Inferior parietal cortex (tissue), 1 donor: ENCODE measurements around the gene RTKN.
A peak's percentile ranks its signal among the peaks of the same experiment; 100 is the strongest.
"Not testable (repeated sequence)": the region's sequence is repeated elsewhere in the genome, so short reads cannot be mapped to it uniquely, and the experiment has no call there.

Experiments used
- DNase-seq: peaks from one replicate; pipeline ENCODE4 v3.0.0-alpha.2; 2016; ENCODE audit errors: extremely low spot score

RTKN gene, protein sequence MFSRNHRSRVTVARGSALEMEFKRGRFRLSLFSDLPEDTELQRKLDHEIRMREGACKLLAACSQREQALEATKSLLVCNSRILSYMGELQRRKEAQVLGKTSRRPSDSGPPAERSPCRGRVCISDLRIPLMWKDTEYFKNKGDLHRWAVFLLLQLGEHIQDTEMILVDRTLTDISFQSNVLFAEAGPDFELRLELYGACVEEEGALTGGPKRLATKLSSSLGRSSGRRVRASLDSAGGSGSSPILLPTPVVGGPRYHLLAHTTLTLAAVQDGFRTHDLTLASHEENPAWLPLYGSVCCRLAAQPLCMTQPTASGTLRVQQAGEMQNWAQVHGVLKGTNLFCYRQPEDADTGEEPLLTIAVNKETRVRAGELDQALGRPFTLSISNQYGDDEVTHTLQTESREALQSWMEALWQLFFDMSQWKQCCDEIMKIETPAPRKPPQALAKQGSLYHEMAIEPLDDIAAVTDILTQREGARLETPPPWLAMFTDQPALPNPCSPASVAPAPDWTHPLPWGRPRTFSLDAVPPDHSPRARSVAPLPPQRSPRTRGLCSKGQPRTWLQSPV

DNA sequence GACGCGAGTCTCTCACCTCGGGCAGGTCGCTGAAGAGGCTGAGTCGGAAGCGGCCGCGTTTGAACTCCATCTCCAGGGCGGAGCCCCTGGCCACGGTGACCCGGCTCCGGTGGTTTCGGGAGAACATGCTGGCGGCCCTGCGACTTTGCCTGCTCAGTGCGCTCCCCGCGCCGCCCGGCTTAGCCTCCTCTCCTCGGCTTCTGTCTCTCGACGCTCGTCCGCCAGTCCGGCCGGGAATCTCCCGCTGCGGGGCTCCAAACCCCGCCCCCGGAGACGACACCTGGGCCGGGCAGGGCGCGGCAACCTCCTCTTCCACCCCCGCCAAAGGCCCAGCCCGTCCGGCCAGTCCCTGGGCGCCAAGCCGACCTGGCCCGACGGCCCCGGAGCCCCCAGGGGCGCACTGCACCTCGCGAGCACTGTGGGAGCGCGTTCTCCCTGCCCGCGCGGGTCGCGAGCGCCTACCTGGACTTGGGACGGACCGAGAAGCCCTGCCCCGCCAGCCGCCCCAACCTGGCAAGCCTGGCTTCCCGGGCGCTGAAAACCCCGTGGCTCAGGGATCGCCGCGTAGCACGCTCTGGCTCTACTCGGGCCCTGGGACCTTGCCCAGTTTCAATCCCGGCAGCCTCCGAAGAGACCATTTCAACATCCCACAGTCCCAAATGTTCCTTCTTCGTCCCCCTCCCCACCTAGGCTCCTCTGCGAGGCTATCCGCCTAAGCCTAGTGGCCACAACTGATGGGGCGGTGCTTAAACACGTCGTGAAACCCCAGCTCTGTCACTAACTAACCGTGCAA is at the start of gene RTKN:
Gene RTKN, minus strand, starts transcription at position 248 of the 793 bp plus-strand sequence. Its CDS starts 121 bp downstream, at position 127.
- no peak for DNase-seq

DNA sequence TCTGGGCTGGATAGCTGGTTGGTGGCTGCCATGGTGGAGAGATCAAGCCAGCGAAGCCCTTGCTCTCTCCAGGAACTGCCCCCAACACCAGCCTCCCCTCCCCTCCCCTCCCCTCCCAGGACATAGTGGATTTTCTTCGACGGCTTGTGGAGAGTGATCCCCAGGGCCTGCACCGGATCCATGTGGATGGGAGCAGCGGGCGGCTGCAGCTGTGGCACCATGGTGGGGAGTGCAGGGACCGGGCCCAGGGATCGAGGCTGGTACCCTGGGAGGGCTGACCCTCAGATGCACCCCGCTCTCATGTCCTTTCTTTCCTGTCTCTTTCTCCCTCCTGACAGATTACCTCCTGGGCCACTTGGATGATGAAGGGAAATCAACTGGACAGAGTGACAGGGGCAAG is 48.2 kb upstream of the RTKN start:
- no peak for DNase-seq

DNA sequence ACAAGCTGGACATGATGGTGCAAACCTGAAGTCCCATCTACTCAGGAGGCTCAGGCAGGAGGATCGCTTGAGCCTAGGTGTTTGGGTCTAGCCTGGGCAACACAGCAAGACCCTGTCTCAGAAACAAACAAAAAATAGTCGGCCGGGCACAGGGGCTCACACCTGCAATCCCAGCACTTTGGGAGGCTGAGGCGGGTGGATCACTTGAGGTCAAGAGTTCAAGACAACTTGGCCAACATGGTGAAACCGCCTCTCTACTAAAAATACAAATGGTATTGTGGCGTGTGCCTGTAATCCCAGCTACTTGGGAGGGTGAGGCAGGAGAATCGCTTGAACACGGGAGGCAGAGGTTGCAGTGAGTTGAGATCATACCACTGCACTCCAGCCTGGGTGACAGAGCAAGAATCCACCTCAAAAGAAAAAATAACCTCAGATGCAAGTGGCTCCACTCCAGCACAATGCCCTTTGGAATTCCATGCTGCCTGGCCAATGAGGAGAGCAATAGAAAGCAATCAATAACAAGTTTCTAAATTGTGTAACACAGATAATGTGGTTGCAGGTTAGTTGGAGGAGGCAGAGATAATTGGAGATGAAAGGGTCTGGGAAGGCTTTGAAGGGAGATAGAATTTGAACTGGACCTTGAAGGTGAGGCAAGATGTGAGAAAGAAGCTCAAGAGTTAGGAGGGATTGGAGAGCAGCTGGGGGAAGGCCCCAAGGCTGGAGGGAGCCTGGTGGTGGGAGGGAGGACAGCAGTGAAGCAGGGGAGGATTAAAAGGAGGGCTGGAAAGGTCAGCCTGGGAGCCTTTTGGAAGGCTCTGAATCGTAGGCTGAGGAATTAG is 47.1 kb upstream of the RTKN start:
- DNase-seq, result no peak

- DNase-seq, result no peak
Measured at GRCh38 chr2:74486141-74486540, 44.4 kb upstream of the RTKN start.

GRCh38 chr2:74483675-74484164 is 42.0 kb upstream of the RTKN start:
- not testable (repeated sequence) for DNase-seq

DNA sequence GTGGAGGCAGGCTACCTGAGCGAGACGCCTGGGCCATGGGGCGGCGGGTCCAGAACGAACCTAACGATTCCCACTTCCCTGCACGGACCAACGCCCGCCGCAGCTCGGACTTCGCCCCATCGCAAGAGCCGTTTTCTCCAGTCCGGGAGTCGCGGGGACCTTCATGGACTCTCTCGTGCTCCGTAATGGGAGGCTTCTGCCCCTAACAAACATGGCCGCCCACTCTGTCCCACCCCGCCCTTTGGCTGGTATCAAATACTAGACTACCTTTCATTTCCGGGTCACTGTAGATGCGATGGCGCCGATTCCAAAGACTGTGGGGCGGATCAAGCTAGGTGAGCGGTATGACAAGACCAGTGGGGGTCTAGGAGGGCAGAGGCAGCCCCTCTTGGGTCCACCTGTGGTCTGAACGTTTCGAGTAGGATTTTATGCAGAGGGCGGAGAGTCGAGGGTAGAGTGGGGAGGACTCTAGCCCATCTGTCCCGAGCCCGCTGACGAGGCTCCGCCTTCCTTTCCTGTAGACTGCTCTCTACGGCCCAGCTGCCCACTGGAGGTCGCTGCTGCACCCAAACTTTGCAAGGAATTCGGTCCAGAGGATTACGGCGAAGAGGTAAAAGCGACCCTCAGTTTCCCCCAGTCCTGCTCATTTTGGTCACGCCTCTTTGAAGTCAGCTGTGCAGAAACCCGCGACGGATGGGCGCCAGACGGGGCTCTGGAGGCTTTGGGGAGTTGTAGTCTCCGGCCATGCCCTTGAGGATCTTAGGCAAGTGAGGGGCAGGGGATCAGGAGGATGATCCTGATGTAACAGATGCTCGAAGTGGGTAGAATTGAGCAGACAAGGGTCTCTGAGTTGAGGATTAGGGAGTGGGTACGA is 41.3 kb upstream of the RTKN start, which contains the start of the genes CCDC142 and TTC31:
Gene CCDC142, minus strand, starts transcription at position 198 of the 874 bp plus-strand sequence. Its CDS starts 161 bp downstream, at position 37.
Gene TTC31, plus strand, starts transcription at position 281 of the 874 bp plus-strand sequence. Its CDS starts 15 bp downstream, at position 296.
- DNase-seq, result peak; percentile 96

GRCh38 chr2:74481961-74482800 is 40.4 kb upstream of the RTKN start:
- no peak for DNase-seq

- DNase-seq, result no peak
Measured at GRCh38 chr2:74481431-74481830, 39.7 kb upstream of the RTKN start.

GRCh38 chr2:74474899-74475298 is 33.2 kb upstream of the RTKN start:
- DNase-seq, result no peak

DNA sequence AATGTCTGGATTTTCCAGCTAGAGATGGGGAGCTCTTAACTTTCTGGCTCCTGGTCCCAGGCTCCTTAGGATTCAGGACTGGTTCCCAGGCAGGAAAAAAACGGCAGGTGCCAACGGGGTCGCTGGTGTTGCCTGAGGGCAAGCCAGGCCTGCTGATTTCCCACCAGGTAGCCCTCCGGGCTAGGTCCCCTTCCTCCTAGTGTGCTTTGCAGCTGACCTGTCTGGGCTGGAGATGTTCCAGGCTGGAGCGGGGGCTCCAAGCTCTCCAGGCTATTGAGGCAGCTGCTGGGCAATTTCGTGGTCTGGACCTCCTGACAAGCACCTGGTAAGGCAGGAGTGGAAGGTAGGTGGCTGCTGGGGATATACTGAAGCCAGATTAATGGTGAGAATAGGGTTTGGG is 32.7 kb upstream of the RTKN start:
- DNase-seq, result no peak

DNA sequence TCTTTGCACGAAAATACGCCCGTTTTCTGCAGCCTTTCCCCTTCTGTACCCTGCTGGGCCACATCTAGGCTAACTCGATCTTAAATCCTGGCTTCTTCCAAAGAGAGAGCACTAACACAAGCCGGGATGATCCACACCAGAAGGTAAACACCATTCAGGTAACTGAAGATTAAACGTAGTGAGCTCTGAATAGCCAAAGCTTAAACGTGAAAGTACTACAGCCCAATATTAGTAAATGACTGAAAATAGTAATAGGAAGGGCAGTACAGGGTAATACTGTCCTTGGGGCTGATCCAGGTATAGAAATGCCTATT is 31.2 kb upstream of the RTKN start:
- DNase-seq, result no peak

DNA sequence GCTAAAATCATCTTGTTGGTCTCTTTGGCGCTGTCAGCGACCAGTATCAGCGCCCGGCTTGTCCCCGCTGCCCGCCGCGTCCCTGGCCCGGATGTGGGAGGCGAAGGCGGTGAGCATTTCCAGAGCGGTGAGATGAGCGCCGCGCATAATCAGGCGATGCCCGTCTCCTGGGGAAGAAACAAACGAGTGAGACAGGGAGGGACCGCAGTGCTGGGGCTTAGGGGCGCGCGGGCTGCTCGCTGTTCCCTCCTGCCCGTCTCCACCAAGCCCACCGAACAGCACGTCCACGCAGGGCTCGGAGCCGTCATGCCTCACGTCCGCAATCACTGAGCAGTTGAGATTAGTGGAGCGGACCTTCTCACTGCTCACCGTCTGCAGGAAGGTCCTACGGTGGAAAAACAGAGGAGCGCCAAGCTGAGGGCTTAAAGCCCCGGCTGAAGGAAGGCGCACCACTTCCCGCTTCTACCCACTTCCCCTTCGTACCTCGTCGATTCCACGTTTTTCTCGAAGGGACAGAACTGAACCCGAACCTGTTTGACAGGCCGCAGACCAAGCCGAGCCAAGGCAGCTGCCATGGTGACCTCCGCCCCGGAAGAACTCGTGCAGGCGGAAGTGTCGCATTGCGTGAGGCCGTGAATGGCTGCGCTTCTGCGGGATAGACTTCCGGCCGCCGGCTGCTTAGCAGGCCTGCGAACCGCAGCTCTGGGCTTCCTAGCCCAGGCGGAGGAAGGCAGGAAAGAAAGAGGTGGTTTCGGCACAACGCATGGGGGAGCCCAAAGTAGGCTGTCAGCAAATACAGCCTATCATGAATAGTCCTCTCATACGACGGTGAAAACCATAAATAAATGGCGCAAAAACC is 30.6 kb upstream of the RTKN start, which contains the start of gene MRPL53:
Gene MRPL53, minus strand, starts transcription at position 595 of the 859 bp plus-strand sequence. Its CDS starts 20 bp downstream, at position 575.
- DNase-seq, result peak; percentile 97

DNA sequence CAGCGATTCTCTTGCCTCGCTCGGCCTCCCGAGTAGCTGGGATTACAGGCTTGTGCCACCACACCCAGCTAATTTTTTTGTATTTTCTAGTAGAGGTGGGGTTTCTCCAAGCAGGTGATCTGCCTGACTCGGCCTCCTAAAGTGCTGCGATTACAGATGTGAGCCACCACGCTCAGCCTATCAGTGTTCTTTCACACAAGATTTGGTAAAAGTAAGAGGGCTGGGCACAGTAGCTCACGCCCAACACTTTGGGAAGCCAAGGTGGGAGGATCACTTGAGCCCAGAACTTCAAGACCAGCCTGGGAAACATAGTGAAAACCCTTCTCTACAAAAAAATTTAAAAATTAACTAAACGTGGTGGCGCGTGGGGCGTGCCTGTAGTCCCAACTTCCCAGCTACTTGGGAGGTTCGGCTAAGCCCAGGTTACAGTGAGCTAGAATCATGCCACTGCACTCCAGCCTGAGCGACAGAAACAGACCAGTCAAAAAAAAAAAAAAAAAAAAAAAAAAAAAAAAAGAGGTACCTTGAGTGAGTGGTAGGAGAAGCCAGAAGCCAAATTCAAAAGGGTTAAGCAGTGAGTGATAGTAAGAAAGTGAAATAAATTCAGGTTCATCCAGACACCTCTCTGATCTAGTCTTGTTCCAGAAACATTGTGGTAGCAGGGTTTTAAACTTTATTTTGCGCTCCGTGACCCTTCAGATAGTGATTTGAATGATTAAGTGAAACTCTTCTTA is 29.8 kb upstream of the RTKN start:
- no peak for DNase-seq

DNA sequence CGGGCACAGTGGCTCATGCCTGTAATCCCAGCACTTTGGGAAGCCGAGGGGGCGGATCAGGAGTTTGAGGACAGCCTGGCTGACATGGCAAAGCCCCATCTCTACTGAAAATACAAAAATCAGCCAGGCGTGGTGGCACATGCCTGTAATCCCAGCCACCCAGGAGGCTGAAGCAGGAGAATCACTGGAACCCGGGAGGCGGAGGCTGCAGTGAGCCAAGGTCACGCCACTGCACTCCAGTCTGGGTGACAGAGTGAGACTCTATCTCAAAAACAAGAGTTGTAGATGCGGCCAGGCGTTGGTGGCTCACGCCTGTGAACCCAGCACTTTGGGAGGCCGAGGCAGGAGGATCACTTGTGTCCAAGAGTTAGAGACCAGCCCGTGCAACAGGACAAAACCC is 29.0 kb upstream of the RTKN start:
- DNase-seq, result not testable (repeated sequence)

- DNase-seq, result no peak
Measured at GRCh38 chr2:74464406-74464805, 22.7 kb upstream of the RTKN start.

GRCh38 chr2:74462786-74463105 is 21.0 kb upstream of the RTKN start:
- no peak for DNase-seq

GRCh38 chr2:74462054-74462785 is 20.5 kb upstream of the RTKN start:
- no peak for DNase-seq
